WTC11 (cell line): ENCODE data around the gene TNFSF11. TPM values are rescaled to one million over a fixed set of nuclear protein-coding genes. Genes with fewer than 3 reads are reported as not detected.

Source experiments
- ATAC-seq: fragments of 200-7000 bp; cut with Tn5 transposase; 2 replicates; pipeline ENCODE4 v1.10.0; 2021; ENCODE audit warnings: mild to moderate bottlenecking, moderate library complexity
- CTCF ChIA-PET: fragments of 300-600 bp; sonication (Branson Sonifier 250); formaldehyde crosslinking; loops from one replicate; lab custom pipeline; 2021; ENCODE audit warnings: antibody characterized with exemption; lab: Charles Lee
- POLR2A ChIA-PET: fragments of 350-600 bp; sonication (Branson Sonifier 250); formaldehyde crosslinking; loops from one replicate; lab custom pipeline; 2021; ENCODE audit warnings: antibody characterized with exemption; lab: Charles Lee
- DNase-seq: peaks from one replicate; pipeline ENCODE4 v3.0.0; 2021; ENCODE audit warnings: low spot score
- H3K27ac Mint-ChIP-seq: 2 replicates; pipeline ENCODE4 v1.8.0; 2021; ENCODE audit warnings: mixed read lengths
- H3K27me3 Mint-ChIP-seq: 2 replicates; pipeline ENCODE4 v1.8.0; 2021; ENCODE audit warnings: low read depth, mild to moderate bottlenecking, moderate library complexity, mixed read lengths
- H3K36me3 Mint-ChIP-seq: 2 replicates; pipeline ENCODE4 v1.8.0; 2021; ENCODE audit warnings: mixed read lengths
- H3K4me1 Mint-ChIP-seq: 2 replicates; pipeline ENCODE4 v1.8.0; 2022; ENCODE audit warnings: mixed read lengths
- H3K4me3 Mint-ChIP-seq: 2 replicates; pipeline ENCODE4 v1.8.0; 2021; ENCODE audit warnings: mild to moderate bottlenecking, moderate library complexity, mixed read lengths
- H3K9me3 Mint-ChIP-seq: 2 replicates; pipeline ENCODE4 v1.8.0; 2021; ENCODE audit warnings: mixed read lengths
- FOXK1 ChIP-seq: sonication (generic); formaldehyde crosslinking; IDR thresholded peaks from 2 replicates; pipeline ENCODE4 v1.8.0; 2022; ENCODE audit warnings: mild to moderate bottlenecking, moderate library complexity, missing genetic modification reagents
- FOXP1 ChIP-seq: sonication (generic); formaldehyde crosslinking; IDR thresholded peaks from 2 replicates; pipeline ENCODE4 v1.8.0; 2022; ENCODE audit warnings: missing genetic modification reagents, mild to moderate bottlenecking, moderate library complexity, borderline replicate concordance
- GRHL2 ChIP-seq: fragments of 250-450 bp; sonication (Bioruptor Pico); IDR thresholded peaks from 2 replicates; pipeline ENCODE4 v1.8.0; 2022; ENCODE audit warnings: mild to moderate bottlenecking, moderate library complexity; ENCODE audit not compliant: insufficient replicate concordance, severe bottlenecking
- KAT7 ChIP-seq: sonication (generic); formaldehyde crosslinking; IDR thresholded peaks from 2 replicates; pipeline ENCODE4 v1.8.1; 2023; ENCODE audit warnings: missing genetic modification reagents, mild to moderate bottlenecking, borderline replicate concordance
- MYBL2 ChIP-seq: sonication (generic); formaldehyde crosslinking; IDR thresholded peaks from 2 replicates; pipeline ENCODE4 v1.8.1; 2023; ENCODE audit warnings: mild to moderate bottlenecking, moderate library complexity, missing genetic modification reagents
- PRRX2 ChIP-seq: fragments of 250-450 bp; sonication (Bioruptor Pico); IDR thresholded peaks from 2 replicates; pipeline ENCODE4 v1.8.0; 2021; ENCODE audit warnings: mild to moderate bottlenecking
- SMAD4 ChIP-seq: sonication (generic); formaldehyde crosslinking; IDR thresholded peaks from 2 replicates; pipeline ENCODE4 v1.8.0; 2022; ENCODE audit warnings: mild to moderate bottlenecking, missing genetic modification reagents
- SOX15 ChIP-seq: fragments of 250-450 bp; sonication (Bioruptor Pico); IDR thresholded peaks from 2 replicates; pipeline ENCODE4 v1.9.0; 2021; ENCODE audit warnings: mild to moderate bottlenecking
- TEAD1 ChIP-seq: sonication (generic); formaldehyde crosslinking; IDR thresholded peaks from 2 replicates; pipeline ENCODE4 v1.8.0; 2022; ENCODE audit warnings: mild to moderate bottlenecking, missing genetic modification reagents
- ZNF396 ChIP-seq: fragments of 250-450 bp; sonication (Bioruptor Pico); IDR thresholded peaks from 2 replicates; pipeline ENCODE4 v1.8.0; 2021; ENCODE audit warnings: mild to moderate bottlenecking, moderate library complexity, borderline replicate concordance
- ZNF416 ChIP-seq: fragments of 250-450 bp; sonication (Bioruptor Pico); IDR thresholded peaks from 2 replicates; pipeline ENCODE4 v1.9.0; 2021; ENCODE audit warnings: mild to moderate bottlenecking, inconsistent platforms
- total RNA-seq: library from RNA; stranded (reverse); gene quantifications from 3 replicates; pipeline ENCODE4 v1.2.3, GENCODE V29; 2021
- TF ChIP-seq, protein P1 (sequence below): sonication (generic); formaldehyde crosslinking; IDR thresholded peaks from 2 replicates; pipeline ENCODE4 v1.8.1; 2022; ENCODE audit warnings: low read depth, missing genetic modification reagents, borderline replicate concordance
- TF ChIP-seq, protein P2 (sequence below): fragments of 250-450 bp; sonication (Bioruptor Pico); conservative IDR thresholded peaks from 2 replicates; pipeline ENCODE4 v1.9.0; 2021; ENCODE audit warnings: mild to moderate bottlenecking
- TF ChIP-seq, protein P3 (sequence below): fragments of 250-450 bp; sonication (Bioruptor Pico); IDR thresholded peaks from 2 replicates; pipeline ENCODE4 v1.9.0; 2021; ENCODE audit warnings: moderate library complexity, mild to moderate bottlenecking, inconsistent platforms, borderline replicate concordance
- TF ChIP-seq, protein P4 (sequence below): sonication (generic); formaldehyde crosslinking; IDR thresholded peaks from 2 replicates; pipeline ENCODE4 v1.8.1; 2022; ENCODE audit warnings: mild to moderate bottlenecking, missing genetic modification reagents, moderate library complexity, borderline replicate concordance
- TF ChIP-seq, protein P5 (sequence below): sonication (generic); formaldehyde crosslinking; IDR thresholded peaks from 2 replicates; pipeline ENCODE4 v1.8.1; 2022; ENCODE audit warnings: missing genetic modification reagents, borderline replicate concordance
- TF ChIP-seq, protein P6 (sequence below): sonication (generic); formaldehyde crosslinking; IDR thresholded peaks from 2 replicates; pipeline ENCODE4 v1.8.0; 2022; ENCODE audit warnings: mild to moderate bottlenecking, missing genetic modification reagents

Gene TNFSF11
- total RNA-seq, 1 experiment from 2014 or later: 6.1 TPM

DNA sequence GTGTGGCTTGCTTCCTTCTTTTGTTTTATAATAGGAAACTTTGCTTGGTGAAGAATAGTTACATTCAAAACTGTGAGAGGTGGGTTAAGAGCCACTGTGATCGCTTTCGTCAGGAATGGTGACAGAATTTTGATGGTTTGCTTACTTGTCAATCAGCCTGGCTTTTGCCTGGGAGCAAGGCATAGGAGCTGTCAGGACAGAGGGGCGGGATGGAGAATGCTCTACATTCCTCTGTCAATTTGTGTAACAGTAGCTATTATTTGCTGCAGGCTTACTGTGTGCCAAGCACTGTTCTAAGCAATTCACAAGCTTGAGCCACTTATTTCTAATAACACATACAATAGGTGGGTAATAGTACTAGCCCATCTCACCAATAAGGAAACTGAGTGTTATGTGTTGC lies 28.1 kb upstream of the TNFSF11 start:
- DNase-seq (no peak), ATAC-seq (peak; percentile 67; the same call in 1 of the 2 replicates)
- CTCF ChIA-PET: no interaction called here
- TF ChIP-seq TEAD1 (CRISPR knock-in tag): no peak
- no peak for TF ChIP-seq SMAD4 (CRISPR knock-in tag)
- TF ChIP-seq, protein P1, sequence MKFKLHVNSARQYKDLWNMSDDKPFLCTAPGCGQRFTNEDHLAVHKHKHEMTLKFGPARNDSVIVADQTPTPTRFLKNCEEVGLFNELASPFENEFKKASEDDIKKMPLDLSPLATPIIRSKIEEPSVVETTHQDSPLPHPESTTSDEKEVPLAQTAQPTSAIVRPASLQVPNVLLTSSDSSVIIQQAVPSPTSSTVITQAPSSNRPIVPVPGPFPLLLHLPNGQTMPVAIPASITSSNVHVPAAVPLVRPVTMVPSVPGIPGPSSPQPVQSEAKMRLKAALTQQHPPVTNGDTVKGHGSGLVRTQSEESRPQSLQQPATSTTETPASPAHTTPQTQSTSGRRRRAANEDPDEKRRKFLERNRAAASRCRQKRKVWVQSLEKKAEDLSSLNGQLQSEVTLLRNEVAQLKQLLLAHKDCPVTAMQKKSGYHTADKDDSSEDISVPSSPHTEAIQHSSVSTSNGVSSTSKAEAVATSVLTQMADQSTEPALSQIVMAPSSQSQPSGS (CRISPR knock-in tag): no peak
- TF ChIP-seq, protein P2, sequence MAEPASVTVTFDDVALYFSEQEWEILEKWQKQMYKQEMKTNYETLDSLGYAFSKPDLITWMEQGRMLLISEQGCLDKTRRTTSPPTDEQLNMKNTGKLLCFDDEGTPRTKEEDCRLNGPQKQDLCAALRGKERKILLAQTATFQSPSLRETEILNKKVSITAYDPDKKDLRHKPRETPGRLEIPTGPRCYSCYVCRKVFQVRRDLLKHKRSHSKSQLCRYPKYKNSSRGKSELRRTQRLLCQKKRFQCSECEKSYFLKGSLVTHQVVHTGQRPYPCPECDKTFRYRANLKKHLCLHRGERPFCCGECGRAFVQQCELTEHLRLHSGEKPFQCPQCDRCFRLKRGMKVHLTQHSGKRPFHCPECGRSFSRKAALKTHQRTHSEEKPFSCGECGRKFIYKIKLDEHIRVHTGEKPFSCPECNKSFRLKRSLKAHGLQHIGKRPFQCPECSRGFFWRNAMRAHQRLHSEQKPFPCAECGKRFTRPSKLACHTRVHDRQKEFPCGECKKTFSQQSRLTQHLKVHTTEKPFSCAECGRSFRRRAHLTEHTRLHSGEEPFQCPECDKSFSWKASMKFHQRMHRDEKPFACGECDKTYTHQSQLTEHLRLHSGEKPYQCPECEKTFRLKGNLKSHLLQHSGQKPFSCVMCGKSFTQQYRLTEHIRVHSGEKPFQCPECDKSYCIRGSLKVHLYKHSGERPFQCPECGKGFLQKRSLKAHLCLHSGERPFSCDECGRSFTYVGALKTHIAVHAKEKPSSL (CRISPR knock-in tag): no peak
- no peak for TF ChIP-seq MYBL2 (CRISPR knock-in tag)
- TF ChIP-seq SOX15 (CRISPR knock-in tag): no peak
- TF ChIP-seq FOXP1 (CRISPR knock-in tag): no peak
- TF ChIP-seq, protein P3, sequence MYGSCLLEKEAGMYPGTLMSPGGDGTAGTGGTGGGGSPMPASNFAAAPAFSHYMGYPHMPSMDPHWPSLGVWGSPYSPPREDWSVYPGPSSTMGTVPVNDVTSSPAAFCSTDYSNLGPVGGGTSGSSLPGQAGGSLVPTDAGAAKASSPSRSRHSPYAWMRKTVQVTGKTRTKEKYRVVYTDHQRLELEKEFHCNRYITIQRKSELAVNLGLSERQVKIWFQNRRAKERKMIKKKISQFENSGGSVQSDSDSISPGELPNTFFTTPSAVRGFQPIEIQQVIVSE (CRISPR knock-in tag): no peak
- TF ChIP-seq, protein P4, sequence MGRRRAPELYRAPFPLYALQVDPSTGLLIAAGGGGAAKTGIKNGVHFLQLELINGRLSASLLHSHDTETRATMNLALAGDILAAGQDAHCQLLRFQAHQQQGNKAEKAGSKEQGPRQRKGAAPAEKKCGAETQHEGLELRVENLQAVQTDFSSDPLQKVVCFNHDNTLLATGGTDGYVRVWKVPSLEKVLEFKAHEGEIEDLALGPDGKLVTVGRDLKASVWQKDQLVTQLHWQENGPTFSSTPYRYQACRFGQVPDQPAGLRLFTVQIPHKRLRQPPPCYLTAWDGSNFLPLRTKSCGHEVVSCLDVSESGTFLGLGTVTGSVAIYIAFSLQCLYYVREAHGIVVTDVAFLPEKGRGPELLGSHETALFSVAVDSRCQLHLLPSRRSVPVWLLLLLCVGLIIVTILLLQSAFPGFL (CRISPR knock-in tag): no peak
- Mint-ChIP-seq H3K36me3 (no peaks in the 10 kb centered on the region), H3K9me3 (no peaks in the 10 kb centered on the region), H3K27ac (no peak overlapping the region), H3K4me3 (no peak overlapping the region), H3K27me3 (no peaks in the 10 kb centered on the region), H3K4me1 (peaks cover 25% of the 10 kb centered on the region)
- POLR2A ChIA-PET: no interaction called here

DNA sequence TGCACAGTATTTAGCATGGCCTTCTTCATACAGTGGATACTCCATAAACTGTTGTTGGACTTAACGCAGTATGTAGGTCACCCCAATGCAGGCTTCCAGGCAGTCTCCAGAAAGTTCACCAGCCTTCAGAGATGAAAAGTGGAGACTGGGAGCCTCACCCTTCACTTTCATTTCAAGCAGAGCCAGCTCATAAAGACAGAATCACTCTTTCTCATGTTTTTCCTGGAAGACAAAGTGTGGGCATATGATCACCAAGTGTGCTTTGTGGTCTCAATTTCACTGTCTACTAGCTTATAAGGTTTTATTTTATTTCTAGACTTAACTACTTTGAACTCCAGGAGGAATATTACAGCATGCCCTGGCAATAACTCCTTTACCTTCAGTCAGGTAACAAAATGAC lies 26.3 kb upstream of the TNFSF11 start:
- DNase-seq: no peak
- POLR2A ChIA-PET: no interaction called here

More for the DNA sequence above, 26.3 kb upstream of the TNFSF11 start:
- CTCF ChIA-PET: no interaction called here
- no peak for ATAC-seq
- Mint-ChIP-seq H3K36me3 (no peaks in the 10 kb centered on the region), H3K4me1 (peaks cover 20% of the 10 kb centered on the region), H3K9me3 (peaks cover 6% of the 10 kb centered on the region), H3K4me3 (no peak overlapping the region), H3K27ac (no peak overlapping the region), H3K27me3 (no peaks in the 10 kb centered on the region)
- TF ChIP-seq ZNF416 (CRISPR knock-in tag) (no peak), FOXK1 (CRISPR knock-in tag) (no peak), GRHL2 (no peak), KAT7 (no peak), ZNF396 (no peak), PRRX2 (CRISPR knock-in tag) (no peak)
- TF ChIP-seq, protein P5, sequence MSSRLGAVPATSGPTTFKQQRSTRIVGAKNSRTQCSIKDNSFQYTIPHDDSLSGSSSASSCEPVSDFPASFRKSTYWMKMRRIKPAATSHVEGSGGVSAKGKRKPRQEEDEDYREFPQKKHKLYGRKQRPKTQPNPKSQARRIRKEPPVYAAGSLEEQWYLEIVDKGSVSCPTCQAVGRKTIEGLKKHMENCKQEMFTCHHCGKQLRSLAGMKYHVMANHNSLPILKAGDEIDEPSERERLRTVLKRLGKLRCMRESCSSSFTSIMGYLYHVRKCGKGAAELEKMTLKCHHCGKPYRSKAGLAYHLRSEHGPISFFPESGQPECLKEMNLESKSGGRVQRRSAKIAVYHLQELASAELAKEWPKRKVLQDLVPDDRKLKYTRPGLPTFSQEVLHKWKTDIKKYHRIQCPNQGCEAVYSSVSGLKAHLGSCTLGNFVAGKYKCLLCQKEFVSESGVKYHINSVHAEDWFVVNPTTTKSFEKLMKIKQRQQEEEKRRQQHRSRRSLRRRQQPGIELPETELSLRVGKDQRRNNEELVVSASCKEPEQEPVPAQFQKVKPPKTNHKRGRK (CRISPR knock-in tag): no peak
- TF ChIP-seq, protein P4 (CRISPR knock-in tag): no peak
- TF ChIP-seq, protein P6, sequence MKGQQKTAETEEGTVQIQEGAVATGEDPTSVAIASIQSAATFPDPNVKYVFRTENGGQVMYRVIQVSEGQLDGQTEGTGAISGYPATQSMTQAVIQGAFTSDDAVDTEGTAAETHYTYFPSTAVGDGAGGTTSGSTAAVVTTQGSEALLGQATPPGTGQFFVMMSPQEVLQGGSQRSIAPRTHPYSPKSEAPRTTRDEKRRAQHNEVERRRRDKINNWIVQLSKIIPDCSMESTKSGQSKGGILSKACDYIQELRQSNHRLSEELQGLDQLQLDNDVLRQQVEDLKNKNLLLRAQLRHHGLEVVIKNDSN (CRISPR knock-in tag): no peak
